ENCODE results near the gene MTTP.

GRCh38 chr4:99633772-99634171 is 59.1 kb downstream of the MTTP start:
- TF ChIP-seq, protein P1, sequence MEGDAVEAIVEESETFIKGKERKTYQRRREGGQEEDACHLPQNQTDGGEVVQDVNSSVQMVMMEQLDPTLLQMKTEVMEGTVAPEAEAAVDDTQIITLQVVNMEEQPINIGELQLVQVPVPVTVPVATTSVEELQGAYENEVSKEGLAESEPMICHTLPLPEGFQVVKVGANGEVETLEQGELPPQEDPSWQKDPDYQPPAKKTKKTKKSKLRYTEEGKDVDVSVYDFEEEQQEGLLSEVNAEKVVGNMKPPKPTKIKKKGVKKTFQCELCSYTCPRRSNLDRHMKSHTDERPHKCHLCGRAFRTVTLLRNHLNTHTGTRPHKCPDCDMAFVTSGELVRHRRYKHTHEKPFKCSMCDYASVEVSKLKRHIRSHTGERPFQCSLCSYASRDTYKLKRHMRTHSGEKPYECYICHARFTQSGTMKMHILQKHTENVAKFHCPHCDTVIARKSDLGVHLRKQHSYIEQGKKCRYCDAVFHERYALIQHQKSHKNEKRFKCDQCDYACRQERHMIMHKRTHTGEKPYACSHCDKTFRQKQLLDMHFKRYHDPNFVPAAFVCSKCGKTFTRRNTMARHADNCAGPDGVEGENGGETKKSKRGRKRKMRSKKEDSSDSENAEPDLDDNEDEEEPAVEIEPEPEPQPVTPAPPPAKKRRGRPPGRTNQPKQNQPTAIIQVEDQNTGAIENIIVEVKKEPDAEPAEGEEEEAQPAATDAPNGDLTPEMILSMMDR (IDR thresholded peaks at IDR 0.05) = no peak
- TF ChIP-seq POLR2A (IDR thresholded peaks at IDR 0.05) = no peak

All from adrenal gland (tissue), 5 donors.